GM21717 (cell line): ENCODE results near the gene TMEM200C.
A peak's percentile ranks its signal among the peaks of the same experiment; 100 is the strongest.
"Not testable (repeated sequence)": the region's sequence is repeated elsewhere in the genome, so short reads cannot be mapped to it uniquely, and the experiment has no call there.

Experiments
- ATAC-seq: cut with Tn5 transposase; IDR thresholded peaks from one replicate; pipeline ENCODE4 v1.9.1; 2021; ENCODE audit warnings: mild to moderate bottlenecking, moderate library complexity; ENCODE audit not compliant: unreplicated experiment

The TMEM200C gene

DNA sequence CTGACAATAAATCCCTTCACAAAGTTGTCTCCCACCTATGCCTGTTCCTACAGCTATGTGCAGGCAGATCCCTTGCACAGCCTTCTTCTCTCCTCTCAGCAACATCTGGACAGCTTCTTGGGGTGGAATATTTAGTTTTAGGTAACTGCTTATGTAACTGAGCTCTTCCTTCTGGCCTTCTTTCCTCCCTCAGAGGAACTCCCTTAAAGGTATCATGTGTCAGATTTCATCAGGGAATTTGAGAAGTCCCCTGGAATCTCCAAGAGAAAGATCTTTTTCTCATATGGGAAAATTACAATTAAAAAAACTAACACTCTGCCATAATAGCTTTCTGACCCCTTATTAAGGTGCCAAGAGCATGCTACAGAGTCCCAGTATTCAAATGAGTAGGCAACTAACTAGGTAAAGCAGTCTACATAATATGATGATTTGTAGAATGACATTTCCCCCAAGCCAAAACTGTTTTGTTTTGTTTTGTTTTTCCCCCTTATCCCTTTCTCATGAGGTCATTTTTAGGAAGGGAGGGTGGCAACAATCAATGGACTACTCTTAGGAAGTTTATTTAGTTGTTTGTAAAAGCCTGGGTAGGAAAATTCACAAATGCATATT is 2.4 kb downstream of the TMEM200C start:
- ATAC-seq, result no peak

DNA sequence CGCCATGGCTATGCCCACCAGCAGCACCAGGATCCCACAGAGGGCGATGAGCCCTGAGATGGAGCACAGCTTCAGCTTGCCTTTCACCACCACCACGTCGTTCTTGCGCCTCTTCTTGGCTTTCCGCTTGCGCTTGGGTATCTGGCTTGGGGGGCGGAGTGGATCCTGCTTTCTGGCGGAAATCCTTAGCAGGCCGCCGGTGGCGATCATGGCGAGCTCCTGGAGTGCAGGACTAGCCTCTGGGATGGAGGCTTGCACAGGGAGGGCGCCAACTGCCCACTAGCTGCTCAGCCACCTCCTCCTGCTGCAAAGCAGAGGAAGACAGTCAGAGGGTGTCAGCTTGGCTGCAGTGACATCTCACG is 3.5 kb downstream of the TMEM200C start:
- no peak for ATAC-seq

DNA sequence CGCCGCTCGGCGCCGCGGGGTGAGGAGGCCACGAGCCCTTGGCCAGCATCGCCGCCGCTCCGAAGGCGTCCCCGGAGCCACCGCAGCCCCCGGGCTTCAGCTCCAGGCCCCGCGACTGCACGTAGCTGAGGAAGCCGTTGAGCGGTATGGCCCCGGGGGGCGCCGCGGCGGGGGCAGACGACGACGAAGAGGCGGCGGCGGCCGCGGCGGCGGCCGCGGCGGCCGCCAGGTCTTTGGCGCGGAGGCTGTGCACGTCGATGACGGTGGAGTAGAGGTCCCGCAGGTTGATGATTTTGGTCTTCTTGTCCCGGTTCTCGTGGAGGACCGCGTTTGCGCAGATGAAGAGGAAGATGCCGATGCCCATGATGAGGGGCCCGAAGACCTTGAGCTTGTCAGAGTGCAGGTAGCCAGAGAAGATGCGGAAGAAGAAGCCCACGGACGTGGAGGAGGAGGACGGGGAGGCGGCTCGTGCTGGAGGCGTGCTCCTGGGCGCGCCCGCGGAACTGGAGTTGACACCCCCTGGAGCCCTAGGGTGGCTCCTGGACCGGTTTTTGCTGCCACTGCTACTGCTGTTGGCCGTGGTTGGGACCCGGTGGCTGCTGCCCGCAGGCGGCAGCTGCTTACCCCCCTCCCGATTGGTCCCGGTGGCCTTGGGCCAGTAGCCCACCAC is 4.0 kb downstream of the TMEM200C start:
- no peak for ATAC-seq

DNA sequence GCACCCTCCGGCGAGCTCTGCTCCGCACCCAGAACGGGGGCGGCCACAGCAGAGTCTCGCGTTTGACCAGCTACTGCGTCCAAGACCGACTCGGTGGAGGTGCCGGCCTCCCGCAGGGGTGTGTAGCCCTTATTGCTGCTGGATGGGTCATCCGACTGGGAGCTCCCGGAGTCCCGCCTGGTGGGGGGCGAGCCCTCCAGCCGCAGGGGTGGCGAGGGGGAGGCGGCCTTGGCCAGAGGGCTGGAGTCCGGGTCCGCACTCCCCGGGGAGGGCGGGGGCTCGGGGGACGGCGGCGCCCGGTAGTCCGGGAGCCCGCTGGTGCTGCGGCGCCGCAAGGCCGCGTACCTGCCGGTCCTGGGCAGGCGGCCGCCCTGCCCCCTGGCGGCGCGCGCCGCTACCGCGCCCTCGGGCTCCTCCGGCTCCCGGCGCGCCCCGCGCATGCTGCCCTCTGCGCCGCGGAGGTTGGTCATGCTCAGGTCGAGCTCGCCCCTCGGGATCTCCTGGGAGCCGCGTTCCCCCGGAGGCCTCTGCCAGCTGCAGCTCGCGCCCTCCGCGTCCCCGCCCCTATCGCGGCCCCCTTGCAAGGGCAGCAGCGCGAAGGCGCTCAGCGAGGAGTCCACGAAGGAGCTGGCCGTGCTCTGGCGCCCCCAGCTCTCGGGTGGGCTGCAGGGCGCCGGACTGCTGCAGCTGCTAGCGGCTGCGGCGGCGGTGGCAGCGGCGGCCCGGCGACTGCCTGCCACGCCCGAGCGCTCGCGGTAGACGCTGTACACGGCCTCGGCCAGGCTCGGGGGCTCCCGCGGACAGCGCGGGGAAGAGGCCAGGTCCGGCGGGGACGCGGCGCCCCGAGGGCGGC is 4.8 kb downstream of the TMEM200C start:
- peak; percentile 82 for ATAC-seq

DNA sequence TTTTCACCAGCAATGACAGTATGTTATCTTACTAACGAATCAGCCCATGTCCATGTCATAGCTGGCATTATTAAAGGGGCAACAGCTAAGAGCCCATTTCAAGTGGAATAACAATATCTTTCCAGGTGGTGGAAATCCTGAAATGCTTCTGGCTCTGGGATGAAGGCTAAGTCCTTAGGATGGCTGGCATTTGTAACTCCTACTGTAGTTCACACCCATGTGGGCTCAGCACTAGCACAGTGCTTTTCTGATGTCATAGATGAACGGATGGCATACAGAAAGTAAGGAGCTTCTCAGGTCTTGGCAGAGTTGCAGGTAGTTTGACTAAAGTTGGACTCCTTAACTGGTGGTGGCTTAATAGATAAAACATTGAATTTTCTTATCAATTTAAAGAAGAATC is 10.0 kb downstream of the TMEM200C start:
- ATAC-seq, result no peak

DNA sequence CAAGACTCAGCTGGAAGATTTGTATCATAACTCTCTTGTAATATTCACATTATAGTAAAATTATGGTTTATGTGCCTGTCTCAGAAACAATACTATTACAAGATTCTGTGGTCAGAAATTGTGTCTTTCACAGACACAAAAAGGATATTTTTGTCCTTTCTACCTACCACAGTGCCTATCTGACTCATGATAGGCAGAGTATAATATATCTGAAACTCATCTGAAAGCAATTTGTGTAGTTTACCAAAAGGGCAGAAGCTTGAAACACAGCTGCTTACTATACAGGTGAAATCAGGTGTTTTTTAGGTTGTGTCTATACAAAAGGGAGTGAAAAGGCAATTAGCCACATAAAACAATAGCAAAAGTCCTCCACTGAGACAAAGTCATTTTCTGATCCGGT is 10.9 kb downstream of the TMEM200C start:
- ATAC-seq, result no peak

DNA sequence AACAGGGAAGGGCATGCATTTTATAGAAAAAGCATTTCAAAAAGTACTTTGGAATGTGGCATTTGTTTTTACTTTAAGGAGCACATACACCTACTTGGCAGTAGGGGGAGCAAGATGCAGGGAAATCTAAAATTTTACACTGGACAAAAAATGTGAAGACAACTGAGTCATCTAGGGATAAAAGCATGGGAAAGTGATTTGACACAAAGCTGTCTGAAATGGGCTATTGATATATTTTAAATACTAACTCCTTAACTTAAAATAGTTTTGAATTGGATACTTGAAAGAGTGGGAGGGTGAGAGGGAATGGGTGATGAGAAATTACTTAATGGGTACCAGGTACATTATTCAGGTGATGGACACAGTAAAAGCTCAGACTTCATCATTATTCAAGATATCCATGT is 15.8 kb downstream of the TMEM200C start:
- ATAC-seq, result no peak

DNA sequence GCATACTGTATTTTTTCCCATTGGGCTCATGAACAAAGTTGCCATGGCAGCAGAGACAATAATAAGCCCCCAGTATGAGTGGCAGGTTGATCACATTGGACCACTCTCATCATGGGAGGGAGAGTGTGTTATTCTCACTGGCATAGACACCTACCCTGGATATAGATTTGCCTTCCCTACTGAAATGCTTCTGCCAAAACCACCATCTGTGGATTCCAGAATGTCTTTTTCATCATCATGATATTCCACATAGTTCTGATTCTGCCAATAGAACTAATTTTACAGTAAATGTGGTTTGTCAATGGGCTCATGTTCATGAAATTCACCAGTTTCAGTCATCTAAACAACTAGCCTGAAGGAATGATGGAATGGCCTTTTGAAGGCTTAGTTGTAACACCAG is 18.4 kb downstream of the TMEM200C start:
- no peak for ATAC-seq

DNA sequence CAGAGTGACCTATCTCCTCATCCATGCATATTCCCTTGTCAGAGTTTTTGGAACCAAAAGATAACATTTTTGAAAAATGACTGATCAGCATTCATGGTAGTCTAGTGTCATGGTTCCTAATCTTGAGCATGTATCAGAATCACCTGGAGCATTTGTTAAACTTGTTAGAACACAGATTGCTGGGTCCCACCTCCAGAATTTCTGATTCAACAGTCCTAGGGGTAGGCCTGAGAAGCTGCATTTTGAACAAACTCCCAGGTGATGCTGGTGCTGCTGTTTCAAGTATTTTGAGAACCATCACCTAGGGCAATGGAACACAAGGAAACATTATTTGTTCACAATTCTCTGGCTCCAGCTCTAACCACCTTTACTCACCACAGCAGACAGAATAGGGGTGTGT is 21.0 kb downstream of the TMEM200C start:
- no peak for ATAC-seq

DNA sequence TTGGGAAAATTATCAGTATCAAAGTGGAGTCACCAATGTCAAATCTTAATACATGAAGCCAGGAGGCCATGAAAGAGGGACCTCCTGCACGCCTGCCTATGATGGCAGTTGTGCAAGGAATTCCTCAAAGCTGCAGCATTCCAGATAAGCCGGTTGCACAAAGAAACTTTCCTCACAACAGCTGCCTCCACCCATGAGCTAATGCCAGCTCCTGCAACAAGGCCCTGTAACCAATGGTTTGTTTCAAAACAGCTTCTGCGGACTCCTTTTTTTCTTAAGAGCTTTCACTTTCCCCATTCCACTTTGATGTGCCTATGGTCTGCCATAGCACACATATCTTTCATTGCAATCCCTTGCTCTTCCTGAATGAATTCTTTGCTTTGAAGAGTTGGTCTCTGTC is 22.4 kb downstream of the TMEM200C start:
- no peak for ATAC-seq

DNA sequence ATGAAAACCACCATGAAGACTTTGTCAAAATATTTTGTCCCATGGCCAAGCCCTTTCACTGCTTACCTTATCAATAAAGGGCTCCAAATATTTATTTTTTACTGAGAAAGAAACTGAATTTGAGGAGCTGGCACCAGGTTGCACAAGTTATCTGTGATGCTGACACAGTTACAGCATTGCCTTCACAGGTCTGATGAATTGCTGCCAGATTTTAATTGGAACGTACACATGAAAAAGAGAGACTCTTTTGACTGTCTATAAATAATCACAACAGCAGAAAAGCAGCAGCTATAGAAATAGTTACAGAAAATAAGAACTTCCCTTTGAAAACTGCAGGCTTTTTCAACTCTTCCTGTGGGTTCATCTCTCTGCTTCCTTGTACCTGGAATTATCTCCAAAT is 23.9 kb downstream of the TMEM200C start:
- ATAC-seq, result no peak

DNA sequence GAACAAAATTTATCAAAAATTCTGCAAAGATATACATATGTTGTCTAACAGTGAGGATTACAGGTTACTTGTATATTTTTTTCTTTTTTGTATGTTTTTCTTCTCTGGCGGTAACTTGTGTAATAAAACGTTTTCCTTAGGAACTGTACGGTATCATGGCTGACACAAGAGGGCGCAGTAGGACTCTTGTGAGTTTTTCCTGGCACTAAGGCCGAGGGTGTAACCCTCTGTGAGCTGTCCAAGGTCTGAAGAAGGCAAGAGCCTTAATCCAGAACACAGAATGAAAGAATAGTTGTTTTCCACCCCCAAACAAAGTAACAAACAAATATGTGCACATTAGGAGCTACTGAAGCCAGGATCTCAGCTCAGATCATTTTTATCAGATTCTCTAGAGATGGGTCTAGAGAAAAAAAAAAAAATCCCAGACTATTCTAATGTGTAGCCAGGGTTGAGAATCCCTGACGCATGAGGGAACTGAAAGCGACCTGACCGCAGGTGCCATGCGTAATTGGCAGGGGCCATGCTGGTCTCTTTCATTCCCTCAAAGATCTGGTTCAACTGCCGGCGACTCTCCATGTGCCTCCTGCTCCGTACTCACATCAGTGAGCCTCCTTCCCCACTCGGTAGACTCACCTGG is 27.0 kb downstream of the TMEM200C start:
- peak; percentile 62 for ATAC-seq

DNA sequence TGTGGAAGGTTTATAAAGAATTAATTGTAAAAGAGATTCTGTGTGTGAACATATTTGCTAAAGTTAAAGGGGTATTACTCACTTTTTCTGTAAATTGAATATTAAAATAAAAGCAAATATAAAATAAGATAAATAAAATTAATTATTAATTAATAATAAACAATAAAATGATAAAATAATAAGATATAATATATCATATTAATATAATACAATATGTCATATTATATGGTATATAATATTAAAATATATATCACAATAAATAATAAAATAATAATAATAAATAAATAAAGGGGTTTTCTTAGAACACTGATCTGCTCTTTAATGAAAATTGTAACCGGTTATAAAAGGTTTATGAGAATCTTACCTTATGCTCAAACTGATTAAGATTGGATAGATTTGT is 29.8 kb downstream of the TMEM200C start:
- ATAC-seq, result no peak

DNA sequence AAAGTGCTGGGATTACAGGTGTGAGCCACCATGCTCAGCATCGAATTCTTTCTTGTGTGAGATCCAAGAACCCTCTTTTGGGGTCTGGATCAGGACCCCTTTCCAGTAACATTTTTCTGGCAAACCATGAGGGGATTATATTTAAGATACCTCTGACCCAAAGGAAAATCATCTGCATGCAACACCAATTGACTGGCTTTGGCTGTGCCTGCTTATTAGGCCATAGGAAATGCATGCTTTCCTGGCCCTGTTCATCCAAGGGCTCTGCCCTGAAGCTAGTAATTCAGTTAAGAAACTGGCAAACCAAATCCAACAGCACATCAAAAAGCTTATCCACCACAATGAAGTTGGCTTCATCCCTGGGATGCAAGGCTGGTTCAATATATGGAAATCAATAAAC is 33.2 kb downstream of the TMEM200C start:
- not testable (repeated sequence) for ATAC-seq

DNA sequence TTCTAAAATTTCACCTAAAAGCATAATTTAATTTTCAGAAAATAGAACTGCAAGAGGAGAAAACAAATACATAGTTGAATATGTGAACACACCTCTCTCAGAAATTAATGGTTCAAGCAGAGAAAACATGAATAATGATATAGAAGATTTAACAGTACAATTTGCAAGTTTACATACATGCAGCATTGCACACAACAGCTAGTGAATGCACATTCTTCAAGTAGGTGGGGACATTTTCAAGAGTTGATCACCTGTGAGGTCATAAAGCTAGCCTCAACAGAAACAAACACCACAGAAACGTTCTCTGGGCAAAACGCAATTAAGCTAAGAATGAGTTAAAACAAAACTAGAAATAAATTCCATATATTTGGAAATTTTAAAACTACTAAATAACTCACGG is 38.1 kb downstream of the TMEM200C start:
- no peak for ATAC-seq

DNA sequence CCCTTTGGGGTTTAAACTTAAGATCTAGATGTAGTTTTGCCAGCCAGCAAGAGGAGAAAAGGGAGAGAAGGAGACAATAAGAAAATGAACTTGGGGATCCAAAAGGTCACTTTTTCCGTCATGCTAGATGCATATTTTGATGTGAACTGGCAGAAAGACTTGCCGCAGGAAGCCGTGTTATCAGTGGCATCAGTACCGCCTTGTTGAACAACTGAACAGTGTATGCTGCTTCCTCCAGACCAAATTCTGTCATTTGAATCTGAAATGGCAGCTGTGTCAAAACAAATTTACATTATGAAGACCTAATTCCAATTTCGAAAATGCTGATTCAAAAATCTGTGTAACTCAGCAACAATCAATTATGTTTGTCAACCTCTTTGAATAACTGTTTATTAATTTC is 42.1 kb downstream of the TMEM200C start:
- no peak for ATAC-seq

DNA sequence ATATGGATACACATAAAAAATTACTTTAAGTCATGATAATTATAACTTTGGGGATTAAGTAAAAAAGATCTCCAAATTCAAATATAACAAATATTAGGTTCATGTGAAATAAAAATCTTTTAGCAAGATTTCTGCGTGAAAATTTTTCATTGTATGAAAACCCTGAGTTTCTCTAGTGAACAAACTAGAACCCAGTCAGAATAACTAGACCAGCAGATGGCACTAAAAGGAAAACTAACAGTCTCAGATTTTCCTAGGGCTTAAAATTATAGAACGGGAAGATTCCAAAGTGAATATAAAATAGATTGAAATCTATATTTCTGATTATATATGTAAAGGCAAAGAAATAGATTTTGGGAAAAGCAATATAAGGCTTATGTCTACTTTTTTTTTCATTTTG is 43.3 kb downstream of the TMEM200C start:
- ATAC-seq, result no peak

DNA sequence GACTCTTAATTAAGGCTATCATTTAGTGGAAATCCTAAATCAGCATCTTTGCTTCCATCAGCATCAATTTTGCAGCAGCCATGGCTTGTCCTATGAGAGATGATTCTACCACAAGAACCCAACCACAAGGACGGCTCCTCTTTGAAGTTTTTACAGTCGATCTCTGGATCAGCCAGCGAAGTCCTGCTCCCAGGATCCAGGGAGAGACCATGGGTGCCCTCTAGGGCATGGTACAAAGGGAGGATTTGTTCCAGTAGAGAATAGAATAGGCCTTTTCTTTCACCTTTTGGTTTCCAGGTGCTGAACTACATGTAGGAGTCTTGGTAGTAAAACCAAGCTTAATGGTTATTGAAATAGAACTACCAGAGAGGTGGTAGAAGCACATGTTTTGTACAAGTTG is 52.7 kb downstream of the TMEM200C start:
- ATAC-seq, result no peak

DNA sequence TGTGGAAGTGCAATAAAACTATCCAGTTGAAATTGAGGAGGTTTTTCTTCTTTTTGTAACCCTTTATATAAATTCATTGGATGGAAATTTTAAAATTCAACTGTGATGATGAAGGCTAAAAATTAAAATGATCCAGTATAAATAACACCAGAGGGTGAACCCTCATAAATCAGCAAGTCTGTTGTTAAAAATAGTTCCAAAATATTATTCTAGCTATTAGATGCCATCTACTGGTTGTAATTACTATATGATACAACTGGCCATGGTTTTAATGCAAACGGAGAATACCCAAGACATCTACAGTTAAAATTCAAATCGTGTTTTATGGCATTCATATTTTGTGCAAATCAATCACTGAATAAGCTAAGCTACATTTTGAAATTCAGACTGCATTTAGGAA is 53.8 kb downstream of the TMEM200C start:
- no peak for ATAC-seq

DNA sequence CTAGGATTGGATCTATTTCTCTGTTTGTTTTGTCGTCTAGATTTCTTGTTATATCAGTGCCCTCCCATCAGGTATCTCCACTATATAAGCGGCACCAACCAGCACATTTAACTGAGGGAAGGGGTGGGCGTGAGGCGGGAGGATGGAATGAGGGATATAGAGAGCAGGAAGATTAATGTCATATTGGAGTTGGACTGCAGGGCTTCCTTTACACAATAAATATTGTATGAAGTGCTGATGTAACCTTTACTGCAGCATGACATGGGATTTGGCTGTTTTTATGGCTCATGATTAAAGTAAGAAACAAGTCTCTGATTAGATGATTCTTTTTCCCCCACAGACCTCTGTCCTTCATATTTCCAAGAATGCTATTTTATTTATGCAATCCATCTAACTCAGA is 54.8 kb downstream of the TMEM200C start:
- no peak for ATAC-seq

DNA sequence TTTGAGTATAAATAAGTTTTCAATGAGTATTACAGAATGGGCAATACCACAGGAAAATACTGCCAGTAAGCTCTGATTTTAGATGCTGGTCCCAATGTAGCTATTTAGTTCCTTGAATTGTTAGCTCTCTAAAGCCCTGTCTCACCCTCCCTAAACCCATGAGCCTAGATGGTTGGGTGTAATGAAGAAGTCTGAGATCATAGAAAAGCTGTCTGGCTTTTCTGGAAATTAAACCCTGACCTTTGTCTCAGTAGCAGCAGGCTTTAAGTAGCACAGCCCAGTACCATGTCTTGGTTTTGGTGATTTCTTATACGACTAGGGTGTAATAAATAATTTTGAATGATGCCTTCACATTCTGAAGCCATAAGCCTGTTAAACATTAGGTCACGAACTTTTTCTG is 55.3 kb downstream of the TMEM200C start:
- no peak for ATAC-seq

DNA sequence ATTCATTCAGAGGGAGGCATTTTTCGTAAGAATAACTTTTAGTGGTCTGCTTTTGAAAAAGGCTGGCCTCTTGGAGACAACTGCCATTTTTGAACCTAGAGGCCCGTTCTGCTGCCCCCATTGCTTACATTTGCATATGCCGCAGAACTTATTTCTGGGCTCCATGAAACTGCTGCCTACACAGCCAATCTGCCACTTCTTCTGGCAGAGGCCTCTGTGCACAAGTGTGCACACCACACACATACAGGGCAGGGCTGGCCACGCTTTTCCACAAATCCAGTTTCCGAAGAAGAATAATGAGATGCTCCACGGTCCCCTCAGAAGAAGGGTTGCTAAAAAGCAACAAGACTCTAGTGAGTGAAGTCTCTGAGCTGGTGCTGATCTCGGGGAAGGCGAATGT is 56.2 kb downstream of the TMEM200C start:
- no peak for ATAC-seq
